Cerebellar nuclear complex (tissue), 1 donor: ENCODE data around the gene FBRS.
A peak's percentile ranks its signal among the peaks of the same experiment; 100 is the strongest.
"Not testable (repeated sequence)": the region's sequence is repeated elsewhere in the genome, so short reads cannot be mapped to it uniquely, and the experiment has no call there.

ENCODE experiments used
- DNase-seq, 2 experiments: peaks; one replicate each; lab custom pipeline; 2025; lab: John Stamatoyannopoulos, UW

The FBRS gene

DNA sequence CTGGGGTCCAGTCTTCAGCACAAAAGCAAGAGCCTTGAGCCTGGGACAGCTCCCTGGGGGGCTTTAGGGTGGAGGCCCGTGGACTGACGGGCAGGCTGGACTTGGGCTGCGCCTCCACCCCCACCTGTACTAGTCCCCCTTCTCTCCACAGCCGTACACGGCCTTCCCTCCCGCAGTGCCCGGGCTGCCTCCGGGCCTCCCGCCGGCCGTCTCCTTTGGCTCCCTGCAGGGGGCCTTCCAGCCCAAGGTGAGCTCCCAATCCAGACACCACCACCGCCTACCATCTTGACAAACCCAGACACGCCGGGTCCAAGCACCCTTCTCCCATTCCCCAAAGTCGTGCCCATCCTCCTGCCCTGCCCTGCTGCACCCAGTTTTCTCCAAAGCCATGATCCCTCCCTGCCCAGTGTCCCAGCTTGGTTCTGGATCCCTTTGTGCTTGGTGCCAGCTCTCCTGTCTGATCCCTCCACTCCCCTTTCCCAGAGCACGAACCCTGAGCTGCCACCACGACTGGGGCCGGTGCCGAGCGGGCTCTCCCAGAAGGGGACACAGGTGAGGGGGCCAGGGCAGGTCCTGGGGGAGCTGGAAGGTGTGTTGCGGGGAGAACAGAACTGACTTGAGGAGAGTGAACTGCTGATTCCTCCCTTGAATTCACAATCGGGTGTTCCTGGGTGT, 7.1 kb downstream of the FBRS start:
- DNase-seq = no peak

DNA sequence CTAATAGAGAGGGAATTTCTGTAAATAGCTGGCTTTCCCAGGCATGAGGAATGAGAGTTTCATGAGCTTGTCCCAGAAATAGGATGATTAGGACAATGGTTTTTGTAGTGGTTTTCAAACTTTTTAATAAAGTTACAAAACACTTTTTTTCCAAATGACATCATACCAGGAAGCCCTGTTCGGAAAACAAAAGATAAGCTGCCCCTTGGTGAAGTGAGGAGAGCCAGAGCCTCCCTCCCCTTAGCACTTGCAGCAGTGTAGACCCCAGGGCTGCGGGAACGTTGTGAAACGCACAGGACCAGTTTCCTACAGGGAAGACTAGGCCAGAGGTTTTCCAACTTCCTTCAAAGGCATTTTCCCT, 7.6 kb downstream of the FBRS start:
- DNase-seq = no peak

DNA sequence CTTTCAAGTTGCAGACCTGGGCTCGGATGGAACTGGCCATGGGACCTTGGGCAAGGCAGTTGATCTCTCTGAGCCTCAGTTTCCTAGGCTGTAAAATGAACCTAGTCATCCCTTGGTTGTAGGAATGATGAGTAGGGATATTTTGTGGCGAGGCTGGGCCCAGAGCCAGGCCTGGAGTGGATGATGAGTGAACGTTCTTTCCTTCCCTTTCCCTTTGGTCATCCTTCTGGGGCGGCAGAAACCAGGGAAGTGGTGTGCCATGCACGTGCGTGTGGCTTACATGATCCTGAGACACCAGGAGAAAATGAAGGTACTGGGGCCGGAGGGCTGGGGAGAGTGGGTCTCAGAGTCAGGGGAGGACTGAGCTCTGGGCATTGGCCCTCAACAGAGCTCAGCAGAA, 8.4 kb downstream of the FBRS start:
- no peak for DNase-seq

DNA sequence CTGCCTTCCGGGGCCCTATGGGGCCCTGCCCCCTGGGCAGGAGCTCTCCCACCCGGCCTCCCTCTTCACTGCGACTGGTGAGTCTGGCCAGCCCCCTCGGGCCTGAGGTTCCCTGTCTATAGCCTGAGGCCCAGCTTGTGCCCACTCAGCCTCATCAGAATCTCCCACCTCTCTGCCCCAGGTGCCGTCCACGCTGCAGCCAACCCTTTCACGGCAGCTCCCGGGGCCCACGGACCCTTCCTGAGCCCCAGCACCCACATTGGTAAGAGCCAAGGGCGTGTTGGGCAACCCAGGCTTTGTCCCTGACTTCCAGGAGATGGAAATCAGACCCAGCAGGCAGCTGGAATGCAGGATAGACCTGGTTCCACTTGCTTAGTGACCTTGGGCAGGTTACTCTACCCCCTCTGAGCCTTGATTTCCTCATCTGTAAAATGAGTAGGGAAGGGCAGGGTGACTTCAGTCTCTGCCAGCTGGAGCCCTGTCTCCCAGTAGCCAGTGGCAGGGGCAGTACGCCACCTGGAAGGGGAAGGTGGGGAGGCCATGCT, 9.2 kb downstream of the FBRS start:
- no peak for DNase-seq

DNA sequence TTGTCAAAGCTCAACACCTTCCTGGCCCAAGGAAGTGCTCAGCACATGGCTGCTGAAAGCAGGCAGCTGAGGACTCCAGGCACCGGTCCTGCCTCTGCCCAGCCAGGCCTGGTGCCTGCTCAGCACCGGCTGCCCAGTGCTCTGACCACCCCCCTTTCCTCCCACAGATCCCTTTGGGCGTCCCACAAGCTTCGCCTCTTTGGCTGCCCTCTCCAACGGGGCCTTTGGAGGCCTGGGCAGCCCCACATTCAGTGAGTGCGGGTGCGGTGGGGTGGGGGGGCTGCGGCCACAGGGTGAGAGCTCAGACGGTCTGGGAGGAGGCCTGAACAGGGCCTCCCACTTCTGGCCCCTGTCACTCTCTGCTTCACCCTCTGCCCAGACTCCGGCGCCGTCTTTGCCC, 10.2 kb downstream of the FBRS start:
- no peak for DNase-seq

DNA sequence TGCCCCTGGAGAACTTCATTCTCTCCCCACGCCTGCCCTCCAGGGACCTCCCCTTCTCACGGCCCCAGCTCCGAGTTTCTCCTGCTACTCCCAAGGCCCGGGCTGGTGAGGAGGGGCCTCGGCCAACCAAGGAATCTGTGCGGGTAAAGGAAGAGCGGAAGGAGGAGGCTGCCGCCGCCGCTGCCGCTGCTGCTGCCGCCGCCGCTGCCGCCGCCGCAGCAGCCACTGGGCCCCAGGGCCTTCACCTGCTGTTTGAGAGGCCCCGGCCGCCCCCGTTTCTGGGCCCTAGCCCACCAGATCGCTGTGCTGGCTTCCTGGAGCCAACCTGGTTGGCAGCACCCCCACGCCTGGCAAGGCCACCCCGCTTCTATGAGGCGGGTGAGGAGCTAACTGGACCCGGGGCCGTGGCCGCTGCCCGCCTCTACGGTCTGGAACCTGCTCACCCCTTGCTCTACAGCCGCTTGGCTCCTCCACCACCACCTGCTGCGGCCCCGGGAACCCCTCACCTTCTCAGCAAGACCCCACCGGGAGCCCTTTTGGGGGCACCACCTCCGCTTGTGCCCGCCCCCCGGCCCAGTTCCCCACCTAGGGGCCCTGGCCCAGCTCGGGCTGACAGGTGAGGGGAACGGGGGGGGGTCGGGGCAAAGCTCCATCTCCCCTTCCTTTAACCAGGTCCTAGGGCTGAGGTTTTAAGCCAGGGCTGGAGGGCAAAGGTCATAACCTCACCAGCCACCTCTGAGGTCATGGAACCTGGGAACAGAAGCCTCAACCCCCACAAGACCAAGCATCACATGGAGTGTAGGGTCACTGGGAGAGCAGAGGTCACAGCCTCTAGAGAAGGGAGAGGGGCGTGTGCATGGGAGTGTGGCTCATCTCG, 11.0 kb downstream of the FBRS start:
- DNase-seq = no peak

DNA sequence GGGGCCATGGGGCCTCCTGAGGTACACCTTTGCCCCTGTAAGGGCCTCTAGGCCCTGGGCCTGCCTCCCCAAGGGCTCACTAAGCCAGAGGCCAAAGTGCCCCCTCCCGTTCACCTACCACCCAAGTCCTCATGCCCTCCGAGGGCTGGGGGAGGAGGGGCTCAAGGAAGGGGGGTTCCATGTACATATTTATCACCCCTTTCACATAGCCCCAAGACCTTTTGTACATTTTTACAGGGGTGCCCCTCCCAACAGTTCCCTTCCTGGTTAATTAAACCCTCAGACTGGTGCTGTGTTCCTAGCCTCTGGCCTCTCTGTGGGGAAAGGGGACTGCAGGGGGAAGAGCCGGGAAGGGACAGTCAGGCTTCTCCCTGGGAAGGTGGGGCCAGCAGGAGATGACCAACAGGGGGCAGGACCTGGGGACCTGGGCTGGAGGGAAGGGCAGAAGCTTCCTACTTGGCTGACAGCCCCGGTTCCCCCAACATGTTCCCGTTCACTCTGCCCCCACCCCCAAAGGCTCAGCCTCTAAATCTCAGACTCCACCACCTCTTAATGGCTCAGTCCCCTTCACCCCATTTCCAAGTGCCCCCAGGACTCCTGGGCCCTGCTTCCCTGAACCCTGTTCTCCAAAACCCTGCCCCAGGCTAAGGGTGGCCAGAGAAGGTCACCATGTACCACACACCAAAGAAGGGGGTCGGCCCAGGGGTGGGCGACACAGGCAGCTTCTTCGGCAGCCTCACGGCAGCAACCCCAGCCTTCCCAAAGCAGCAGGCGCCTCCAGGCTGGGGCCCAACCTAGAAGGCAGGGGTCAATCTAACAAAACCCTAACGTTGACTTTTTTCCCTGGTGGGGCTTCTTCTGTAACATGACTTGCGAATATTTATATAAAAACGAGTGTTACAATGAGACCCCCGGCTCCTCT, 11.9 kb downstream of the FBRS start:
- DNase-seq = no peak

DNA sequence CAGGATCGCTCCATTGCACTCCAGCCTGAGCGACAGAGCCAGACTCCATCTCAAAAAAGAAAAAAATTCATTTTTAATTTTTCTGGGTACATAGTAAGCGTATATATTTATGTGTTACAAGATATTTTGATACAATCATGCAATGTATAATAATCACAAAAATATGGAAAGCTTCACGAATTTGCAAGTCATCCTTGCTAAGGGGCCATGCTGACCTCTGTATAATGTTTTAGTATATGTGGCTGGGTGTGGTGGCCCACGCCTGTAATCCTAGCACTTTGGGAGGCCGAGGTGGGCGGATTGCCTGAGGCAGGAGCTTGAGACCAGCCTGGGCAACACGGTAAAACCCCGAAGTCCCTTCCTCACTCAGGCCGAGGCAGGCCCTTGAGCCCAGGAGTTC, 16.9 kb downstream of the FBRS start:
- no peak for DNase-seq

DNA sequence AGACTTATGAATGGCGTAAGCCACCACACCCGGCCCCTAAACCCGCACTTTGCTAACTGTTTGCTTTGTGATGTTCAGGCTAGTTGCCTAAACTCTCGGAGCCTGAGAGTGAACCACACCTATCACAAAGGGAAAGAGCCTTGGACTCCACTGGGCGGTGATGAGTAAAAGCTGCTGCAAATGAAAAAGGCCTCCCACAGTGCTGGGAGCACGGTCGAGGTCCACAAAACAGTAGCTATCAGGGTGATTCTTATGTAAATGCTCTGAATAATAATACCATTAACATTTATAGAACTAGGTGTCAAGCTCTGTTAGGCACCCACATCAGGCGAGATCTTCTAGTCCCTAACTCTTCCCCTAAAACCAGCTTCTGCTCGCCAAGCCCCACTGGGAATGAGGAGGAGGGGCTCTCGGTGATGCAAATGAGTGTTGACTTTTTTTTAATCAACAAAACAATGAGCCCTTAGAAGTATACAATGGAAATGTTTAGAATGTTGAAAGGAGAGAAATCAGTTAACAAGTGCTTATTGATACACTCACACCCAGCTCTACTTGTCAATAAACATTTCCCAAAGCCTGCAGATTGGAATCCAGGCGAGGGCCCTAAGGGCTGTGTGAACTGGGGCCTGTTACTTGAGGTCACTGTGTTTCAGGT, 19.8 kb downstream of the FBRS start:
- DNase-seq = no peak

DNA sequence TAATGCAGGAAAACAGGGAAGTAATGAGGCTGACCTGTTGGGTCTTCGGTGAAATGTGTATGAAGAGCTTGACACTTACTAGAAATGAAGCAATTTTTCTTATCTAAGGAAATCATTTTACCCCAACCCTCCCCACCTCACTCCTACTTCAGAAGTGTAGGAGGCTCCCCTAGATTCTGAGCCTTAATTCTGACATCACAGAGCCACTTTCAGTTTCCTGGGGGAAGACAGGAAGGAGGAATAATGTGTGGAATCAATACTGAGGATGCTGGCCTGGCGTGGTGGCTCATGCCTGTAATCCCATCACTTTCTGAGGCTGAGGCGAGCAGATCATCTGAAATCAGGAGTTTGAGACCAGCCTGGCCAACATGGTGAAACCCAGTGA, 20.3 kb downstream of the FBRS start:
- no peak for DNase-seq

DNA sequence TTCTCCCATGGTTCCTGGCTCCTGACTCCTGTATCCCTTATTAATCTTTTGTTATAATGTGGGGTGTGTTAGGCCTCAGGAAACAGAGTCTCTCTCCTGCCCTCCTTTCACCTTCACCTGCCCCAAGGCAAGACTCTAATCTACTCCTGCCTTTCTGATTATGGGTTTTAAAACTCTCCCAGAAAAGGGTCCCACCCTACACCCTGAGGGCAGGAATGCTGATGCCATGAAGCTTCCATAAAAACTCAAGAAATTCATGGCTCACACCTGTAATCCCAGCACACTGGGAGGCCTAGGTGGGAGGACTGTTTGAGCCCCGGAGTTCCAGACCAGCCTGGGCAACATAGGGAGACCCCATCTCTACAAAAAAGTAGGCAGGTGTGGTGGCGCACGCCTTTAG, 22.1 kb downstream of the FBRS start:
- DNase-seq = no peak

DNA sequence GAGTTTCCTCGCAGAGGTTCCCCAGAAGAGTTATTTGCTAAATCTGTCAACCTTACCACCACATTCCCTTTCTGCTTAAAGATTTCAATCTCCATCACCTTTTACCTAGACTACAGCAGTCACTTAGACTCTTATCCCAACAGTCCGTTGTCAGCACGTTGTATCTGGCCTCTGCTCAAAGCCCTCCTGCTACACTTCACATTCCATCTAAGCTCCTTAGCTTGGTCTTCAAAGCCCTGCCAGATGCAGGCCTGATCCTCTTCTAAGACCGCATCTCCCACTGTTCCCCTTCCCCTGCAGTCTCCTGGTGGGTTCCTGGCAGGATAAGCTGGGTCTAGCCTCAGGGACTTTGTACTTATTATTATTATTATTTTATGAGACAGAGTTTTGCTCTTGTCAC, 30.5 kb downstream of the FBRS start:
- no peak for DNase-seq

DNA sequence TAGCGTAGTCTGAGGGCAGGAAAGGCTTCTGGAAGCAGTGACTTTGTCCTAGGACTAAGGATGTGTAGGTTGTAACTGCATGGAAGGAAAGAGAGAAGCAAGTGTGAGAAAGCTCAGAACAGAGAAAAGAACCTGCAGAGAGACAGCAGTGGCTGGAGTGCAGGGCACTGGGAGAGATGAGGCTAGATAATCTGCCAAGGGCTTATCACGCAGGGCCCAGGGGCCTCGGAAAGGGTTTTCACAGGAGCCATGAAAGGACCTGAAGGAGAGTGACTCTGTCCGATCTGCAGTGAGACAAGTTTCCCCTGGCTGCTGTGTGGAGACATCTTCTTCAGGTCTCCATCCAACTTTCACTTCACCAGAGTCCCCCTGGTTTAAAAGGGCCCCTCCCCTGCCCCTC, 33.7 kb downstream of the FBRS start:
- DNase-seq = no peak

DNA sequence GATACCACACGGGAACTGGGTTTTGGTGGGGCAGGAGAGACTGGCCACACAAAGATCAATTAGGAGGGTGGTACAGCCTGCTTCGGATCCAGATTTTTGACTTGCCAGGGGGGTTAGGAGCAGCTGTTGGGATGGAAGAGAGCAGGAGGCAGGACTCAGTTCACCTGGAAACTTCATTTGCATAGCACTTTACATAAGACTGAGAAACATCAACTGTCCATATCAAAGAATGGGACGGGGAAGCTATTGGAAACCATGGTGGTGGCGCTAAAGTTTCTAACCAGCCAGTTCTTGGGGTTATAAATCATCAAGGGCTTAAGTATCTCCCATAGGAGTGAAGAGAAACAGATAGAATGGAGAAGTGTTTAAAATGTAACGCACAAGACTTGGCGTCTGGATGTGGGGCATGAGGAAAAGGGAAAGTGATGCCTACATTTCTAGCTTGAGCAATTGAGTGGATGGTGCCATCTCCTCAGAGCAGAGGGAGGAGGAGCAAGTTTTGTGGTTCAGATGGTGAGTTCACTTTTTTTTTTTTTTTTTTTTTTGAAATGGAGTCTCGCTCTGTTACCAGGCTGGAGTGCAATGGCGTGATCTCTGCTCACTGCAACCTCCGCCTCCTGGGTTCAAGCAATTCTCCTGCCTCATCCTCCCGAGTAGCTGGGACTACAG, 34.3 kb downstream of the FBRS start:
- DNase-seq = no peak

DNA sequence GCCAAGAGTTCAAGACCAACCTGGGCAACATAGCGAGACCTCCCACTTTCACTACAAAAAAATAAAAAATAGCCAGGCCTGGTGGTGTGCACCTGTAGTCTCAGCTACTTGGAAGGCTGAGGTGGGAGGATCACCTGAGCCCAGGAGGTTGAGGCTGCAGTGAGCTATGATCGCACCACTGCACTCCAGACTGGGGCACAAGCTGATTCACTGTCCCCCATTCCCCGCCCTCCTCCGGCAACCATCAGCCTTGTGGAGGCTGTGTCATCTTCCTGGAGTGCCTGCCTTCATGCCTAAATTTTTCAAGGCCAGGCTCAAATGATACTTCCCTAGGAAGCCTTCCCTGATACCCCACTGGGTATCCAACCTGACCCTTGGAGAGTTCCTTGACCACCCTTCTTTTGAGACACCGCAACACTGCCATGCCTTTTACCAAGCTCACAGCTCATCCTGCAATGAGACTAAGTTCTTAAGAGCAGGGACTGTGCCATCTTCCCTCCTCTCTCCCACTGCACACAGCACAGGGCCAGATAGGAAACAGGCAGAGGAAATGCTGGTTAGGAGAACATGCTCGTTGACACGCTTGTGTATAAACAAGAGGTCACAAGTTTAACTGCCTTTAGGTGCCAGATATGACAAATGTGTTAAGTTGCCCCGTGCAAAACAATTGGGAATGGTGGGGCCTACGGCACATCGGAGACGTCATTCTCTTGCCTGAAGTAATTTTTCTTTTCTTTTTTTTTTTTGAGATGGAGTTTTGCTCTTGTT, 36.9 kb downstream of the FBRS start:
- no peak for DNase-seq

DNA sequence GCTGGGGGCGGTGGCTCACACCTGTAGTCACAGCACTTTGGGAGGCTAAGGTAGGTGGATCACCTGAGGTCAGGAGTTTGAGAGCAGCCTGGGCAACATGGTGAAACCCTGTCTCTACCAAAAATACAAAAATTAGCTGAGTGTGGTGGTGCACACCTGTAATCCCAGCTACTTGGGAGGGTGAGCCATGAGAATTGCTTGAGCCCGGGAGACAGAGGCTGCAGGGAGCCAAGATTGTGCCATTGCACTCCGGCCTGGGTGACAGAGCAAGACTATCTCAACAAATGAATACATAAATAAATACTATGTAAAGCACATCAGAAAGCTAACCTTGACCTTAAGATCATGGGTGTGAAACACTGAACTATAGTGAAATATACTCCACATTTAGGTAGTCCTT, 38.4 kb downstream of the FBRS start:
- not testable (repeated sequence) for DNase-seq

DNA sequence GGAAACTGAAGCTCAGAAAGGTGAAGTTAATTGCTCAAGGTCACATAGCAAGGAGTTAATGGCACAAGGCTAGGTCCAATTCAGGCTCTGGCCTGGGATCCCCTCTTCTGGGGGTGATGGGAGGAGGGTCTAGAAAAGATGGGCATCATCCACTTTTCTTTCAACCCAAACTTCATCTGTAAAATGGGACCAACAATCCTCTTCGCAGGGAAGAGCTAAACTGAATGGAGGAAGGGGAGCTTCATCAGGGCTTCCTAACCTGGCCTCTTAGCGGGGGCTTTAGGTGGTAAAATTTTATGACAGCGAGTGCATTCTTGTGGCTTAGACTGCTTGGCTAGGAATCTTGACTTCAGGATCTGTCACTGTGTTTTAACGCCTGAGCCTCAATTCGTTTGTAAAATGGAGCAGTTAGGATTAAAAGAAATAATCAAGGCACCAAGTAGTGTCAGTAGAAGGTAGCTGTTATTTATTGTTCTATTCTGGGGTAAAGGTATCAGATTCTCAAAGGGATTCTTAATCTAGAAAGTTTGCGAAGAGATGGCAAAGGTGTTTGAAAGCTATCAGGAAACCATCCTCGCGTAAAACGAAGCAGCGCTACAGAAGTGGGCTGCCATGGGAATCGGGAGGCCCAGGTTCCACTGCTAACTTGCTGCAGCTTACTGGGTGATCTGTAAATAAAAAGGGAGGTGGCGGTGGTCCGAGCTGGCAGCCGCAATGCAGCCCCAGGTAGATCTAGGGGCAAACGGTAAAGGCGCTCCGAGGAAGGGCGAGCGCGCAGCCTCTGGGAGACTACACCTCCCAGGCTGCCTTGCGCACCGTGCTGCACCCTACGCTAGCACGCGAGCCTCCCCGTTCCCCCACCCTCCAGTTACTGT, 39.3 kb downstream of the FBRS start:
- DNase-seq = peak; percentile 70 to 95

DNA sequence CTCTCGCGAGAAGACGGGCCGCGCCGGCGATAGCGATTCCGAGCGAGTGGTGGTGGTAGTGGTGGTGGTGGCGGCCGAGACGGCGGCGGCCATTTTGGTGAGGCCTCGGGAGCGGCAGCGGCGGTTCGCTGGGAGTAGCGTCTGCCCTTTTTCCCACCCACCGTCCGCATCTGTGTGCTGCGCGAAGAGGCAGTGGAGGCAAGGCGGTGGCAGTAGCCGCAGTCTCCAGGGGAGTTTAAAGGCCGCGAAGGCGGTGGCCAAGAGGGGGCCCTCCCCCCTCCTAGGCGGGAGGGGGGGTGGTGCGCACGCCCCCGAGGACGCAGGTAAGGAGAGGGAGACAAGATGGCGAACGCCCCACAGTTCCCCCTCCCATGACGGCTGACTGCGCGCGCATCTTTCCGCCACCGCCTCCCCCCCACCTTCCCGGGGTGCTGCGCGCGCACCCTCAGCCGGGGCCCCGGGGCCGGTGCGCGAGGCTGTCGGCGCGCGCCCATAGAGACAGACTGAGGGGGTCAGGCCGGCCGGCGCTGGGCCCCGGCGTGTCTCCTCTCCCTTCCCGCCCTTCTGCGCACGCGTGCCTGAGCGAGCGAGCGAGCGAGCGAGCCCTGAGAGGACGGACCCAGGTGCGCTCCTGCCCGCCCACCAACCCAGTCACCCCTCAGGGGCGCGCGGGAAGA, 40.0 kb downstream of the FBRS start:
- DNase-seq = peak in 1 of 2 experiments; percentile 59
